Natural killer cell (primary cell): ENCODE data around the gene NLGN2. TPM values are rescaled to one million over a fixed set of nuclear protein-coding genes. Genes with fewer than 3 reads are reported as not detected.

Experiments used
- ATAC-seq, 3 donors: fragments of 150-1000 bp in 2 of 3; fragments of 200-7000 bp in 1 of 3; cut with Tn5 transposase; 1 replicate in 1 of 3; 2 replicates in 2 of 3; pipeline ENCODE4 v1.10.0; 2021; ENCODE audit warnings: mild to moderate bottlenecking in 2 of 3, moderate library complexity in 2 of 3
- DNase-seq, 2 donors: peaks; one replicate each; pipeline versions ENCODE4 v3.0.0 to v3.0.0-alpha.2; 2013 to 2021; ENCODE audit warnings: mixed read lengths in 1 of 2
- H3K27ac ChIP-seq: one replicate; pipeline ENCODE4 v1.5.1; 2013; ENCODE audit warnings: mild to moderate bottlenecking, low read length
- H3K27me3 ChIP-seq: one replicate; pipeline ENCODE4 v1.6.1; 2013; ENCODE audit warnings: low read length; ENCODE audit not compliant: control insufficient read depth, insufficient read depth
- H3K36me3 ChIP-seq: one replicate; pipeline ENCODE4 v1.6.1; 2013; ENCODE audit warnings: low read length; ENCODE audit not compliant: control insufficient read depth, insufficient read depth
- H3K4me1 ChIP-seq: one replicate; pipeline ENCODE4 v1.6.1; 2013; ENCODE audit warnings: low read length; ENCODE audit not compliant: control insufficient read depth, insufficient read depth
- H3K4me3 ChIP-seq: one replicate; pipeline ENCODE4 v1.5.1; 2013; ENCODE audit warnings: low read length
- H3K9me3 ChIP-seq: one replicate; pipeline ENCODE4 v1.6.1; 2013; ENCODE audit warnings: low read length; ENCODE audit not compliant: control insufficient read depth, insufficient read depth
- H3K27ac Mint-ChIP-seq, 2 donors: one replicate each; pipeline ENCODE4 v1.8.0; 2022; ENCODE audit warnings: mild to moderate bottlenecking in 2 of 2, mixed read lengths in 2 of 2, moderate library complexity in 1 of 2
- H3K27me3 Mint-ChIP-seq, 2 donors: one replicate each; pipeline ENCODE4 v1.8.0; 2022; ENCODE audit warnings: low read depth in 2 of 2, mixed read lengths in 2 of 2
- H3K36me3 Mint-ChIP-seq: one replicate; pipeline ENCODE4 v1.8.0; 2022; ENCODE audit warnings: mixed read lengths
- H3K4me1 Mint-ChIP-seq, 2 donors: one replicate each; pipeline ENCODE4 v1.8.0; 2022; ENCODE audit warnings: mixed read lengths in 2 of 2
- H3K4me3 Mint-ChIP-seq: one replicate; pipeline ENCODE4 v1.8.0; 2022; ENCODE audit warnings: mild to moderate bottlenecking, moderate library complexity, mixed read lengths
- H3K9me3 Mint-ChIP-seq, 2 donors: one replicate each; pipeline ENCODE4 v1.8.0; 2022; ENCODE audit warnings: mixed read lengths in 2 of 2
- CTCF ChIP-seq: fragments of 200-600 bp; IDR thresholded peaks from one replicate; pipeline ENCODE4 v1.8.0; 2022; ENCODE audit warnings: antibody characterized with exemption
- WGBS: methylation state at CpG from one replicate; pipeline ENCODE4 v1.1.7; 2013; ENCODE audit warnings: missing lambda C conversion rate; ENCODE audit not compliant: insufficient coverage; 5-methylcytosine and 5-hydroxymethylcytosine counted together
- intact Hi-C: fragments of 100-400 bp; cut with micrococcal nuclease; formaldehyde crosslinking; loops from one replicate; pipeline ENCODE4 v1.14.2; 2022
- total RNA-seq, 4 donors: library from RNA; stranded (reverse); fragments of 120-200 nt in 1 of 4; gene quantifications; one replicate each; pipeline versions ENCODE4 v1.2.3 to v1.2.4, GENCODE V29; 2013 to 2022

Gene NLGN2
- total RNA-seq, 3 donors from 2014 or later (not counting 1 experiment from before 2014, with no cell fraction given), result 2.8 to 3.4 (median 3.1) TPM

- no peak overlapping the region for H3K27ac ChIP-seq
- H3K4me3 Mint-ChIP-seq, result no peak overlapping the region
These were observed 17.4 kb upstream of the NLGN2 start for GRCh38 chr17:7389924-7390910.

GRCh38 chr17:7391307-7391706 lies 16.3 kb upstream of the NLGN2 start:
- H3K27ac ChIP-seq, result no peak overlapping the region
- H3K9me3 ChIP-seq, result no peaks in the 10 kb centered on the region
- WGBS, result 70% methylated on average over 2 of the region's 2 CpGs
- H3K4me1 ChIP-seq, result peaks cover 20% of the 10 kb centered on the region
- ATAC-seq (no peak), DNase-seq (no peak)
- H3K9me3 Mint-ChIP-seq, result no peaks in the 10 kb centered on the region
- H3K4me3 Mint-ChIP-seq, result no peak overlapping the region
- no peak overlapping the region for H3K4me3 ChIP-seq
- peaks cover 9 to 20% of the 10 kb centered on the region in 2 donors for H3K4me1 Mint-ChIP-seq
- no peaks in the 10 kb centered on the region for H3K27me3 ChIP-seq
- no peak overlapping the region for H3K27ac Mint-ChIP-seq
- H3K36me3 ChIP-seq, result peaks cover 45% of the 10 kb centered on the region
- H3K27me3 Mint-ChIP-seq, result no peaks in the 10 kb centered on the region
- H3K36me3 Mint-ChIP-seq, result no peaks in the 10 kb centered on the region
- intact Hi-C loops, result no loop called here
- no peak for TF ChIP-seq CTCF

More at GRCh38 chr17:7389924-7390910, 17.4 kb upstream of the NLGN2 start:
- no peaks in the 10 kb centered on the region for H3K27me3 ChIP-seq
- Mint-ChIP-seq H3K9me3 (no peaks in the 10 kb centered on the region), H3K27me3 (no peaks in the 10 kb centered on the region), H3K4me1 (peaks cover 9 to 19% of the 10 kb centered on the region in 2 donors), H3K27ac (no peak overlapping the region), H3K36me3 (no peaks in the 10 kb centered on the region)
- 98% methylated on average over 18 of the region's 19 CpGs for WGBS
- no peak for ATAC-seq
- DNase-seq, result no peak
- H3K4me3 ChIP-seq, result no peak overlapping the region
- H3K4me1 ChIP-seq, result peaks cover 17% of the 10 kb centered on the region
- no peak for TF ChIP-seq CTCF
- intact Hi-C loops, result no loop called here
- peaks cover 45% of the 10 kb centered on the region for H3K36me3 ChIP-seq
- no peaks in the 10 kb centered on the region for H3K9me3 ChIP-seq

- H3K4me1 Mint-ChIP-seq, result peaks cover 9 to 20% of the 10 kb centered on the region in 2 donors
- H3K4me3 ChIP-seq, result peak overlapping the region; percentile 93
- peak overlapping the region; percentile 79 for H3K4me3 Mint-ChIP-seq
- 91% methylated on average over 40 of the region's 42 CpGs for WGBS
- peak overlapping the region; percentile 64 for H3K27ac ChIP-seq
- no peaks in the 10 kb centered on the region for H3K36me3 Mint-ChIP-seq
- peak overlapping the region; percentile 91 for H3K27ac Mint-ChIP-seq
- ATAC-seq (no peak), DNase-seq (no peak)
- no peaks in the 10 kb centered on the region for H3K27me3 Mint-ChIP-seq
- peaks cover 20% of the 10 kb centered on the region for H3K4me1 ChIP-seq
- H3K9me3 Mint-ChIP-seq, result no peaks in the 10 kb centered on the region
- H3K9me3 ChIP-seq, result no peaks in the 10 kb centered on the region
- no peaks in the 10 kb centered on the region for H3K27me3 ChIP-seq
- intact Hi-C loops, result no loop called here
- H3K36me3 ChIP-seq, result peaks cover 44% of the 10 kb centered on the region
- no peak for TF ChIP-seq CTCF
These were observed 14.7 kb upstream of the NLGN2 start for GRCh38 chr17:7392696-7393612.
